K562 (cell line): ENCODE results near the gene FADS6. TPM values are rescaled to one million over a fixed set of nuclear protein-coding genes. Genes with fewer than 3 reads are reported as not detected.

Experiments
- ASH1L ChIP-seq: fragments of 450-650 bp; IDR thresholded peaks from 2 replicates; pipeline ENCODE4 v1.6.1; 2018; ENCODE audit warnings: borderline replicate concordance, mild to moderate bottlenecking, low read depth; ENCODE audit not compliant: partially characterized antibody
- CBX1 ChIP-seq: sonication (generic); IDR thresholded peaks from 2 replicates; pipeline ENCODE4 v1.6.1; 2016; ENCODE audit warnings: antibody characterized with exemption, low read depth, mild to moderate bottlenecking
- CBX2 ChIP-seq: fragments of 200-600 bp; sonication (generic); IDR thresholded peaks from one replicate; pipeline ENCODE4 v1.6.1; 2012; ENCODE audit warnings: mild to moderate bottlenecking, low read length, inconsistent platforms; ENCODE audit not compliant: insufficient read depth, poor library complexity, severe bottlenecking
- CBX5 ChIP-seq: IDR thresholded peaks from 2 replicates; pipeline ENCODE4 v1.6.1; 2014; ENCODE audit warnings: low read depth, borderline replicate concordance
- CEBPG ChIP-seq, 3 experiments: fragments of 200-800 bp in 1 of 3; sonication (Bioruptor generic) in 1 of 3; sonication (generic) in 1 of 3; formaldehyde crosslinking in 1 of 3; IDR thresholded peaks in 2 of 3; conservative IDR thresholded peaks in 1 of 3; 2 replicates each; pipeline versions ENCODE4 v1.6.1 to v1.8.0; 2016 to 2022; ENCODE audit warnings: missing compliant biosample characterization in 2 of 3, missing genetic modification characterization in 2 of 3, mild to moderate bottlenecking in 1 of 3, missing genetic modification reagents in 1 of 3
- ERF ChIP-seq: fragments of 450-650 bp; formaldehyde crosslinking; IDR thresholded peaks from 2 replicates; pipeline ENCODE4 v1.4.0; 2020; ENCODE audit warnings: mild to moderate bottlenecking, mixed read lengths
- FOXA1 ChIP-seq: fragments of 450-650 bp; IDR thresholded peaks from 2 replicates; pipeline ENCODE4 v1.6.1; 2016; ENCODE audit warnings: mild to moderate bottlenecking, borderline replicate concordance
- FOXO4 ChIP-seq: fragments of 450-650 bp; formaldehyde crosslinking; IDR thresholded peaks from 2 replicates; pipeline ENCODE4 v1.4.0; 2020; ENCODE audit warnings: mild to moderate bottlenecking, moderate library complexity
- MCM2 ChIP-seq: fragments of 450-650 bp; IDR thresholded peaks from 2 replicates; pipeline ENCODE4 v1.6.1; 2017; ENCODE audit warnings: low read depth, mild to moderate bottlenecking
- MCM3 ChIP-seq: fragments of 450-650 bp; IDR thresholded peaks from 2 replicates; pipeline ENCODE4 v1.6.1; 2016
- NEUROD1 ChIP-seq: fragments of 150-350 bp; IDR thresholded peaks from 2 replicates; pipeline ENCODE4 v1.6.1; 2014; ENCODE audit warnings: borderline replicate concordance, low read length, low read depth; ENCODE audit not compliant: partially characterized antibody
- NONO ChIP-seq, 2 experiments: fragments of 200-400 bp in 1 of 2; fragments of 450-650 bp in 1 of 2; formaldehyde crosslinking in 1 of 2; IDR thresholded peaks; 2 replicates each; pipeline ENCODE4 v1.6.1; 2017; ENCODE audit warnings: low read depth in 2 of 2, mild to moderate bottlenecking in 2 of 2, moderate library complexity in 2 of 2, low read length in 1 of 2
- PYGO2 ChIP-seq: fragments of 450-650 bp; IDR thresholded peaks from 2 replicates; pipeline ENCODE4 v1.6.1; 2016; ENCODE audit warnings: mild to moderate bottlenecking, missing genetic modification characterization, moderate library complexity, missing compliant biosample characterization
- RB1 ChIP-seq: fragments of 450-650 bp; IDR thresholded peaks from 2 replicates; pipeline ENCODE4 v1.6.1; 2017; ENCODE audit warnings: low read depth, mild to moderate bottlenecking
- SP1 ChIP-seq: sonication (generic); formaldehyde crosslinking; IDR thresholded peaks from 2 replicates; pipeline ENCODE4 v1.8.1; 2022; ENCODE audit warnings: mild to moderate bottlenecking, missing genetic modification reagents
- WHSC1 ChIP-seq: IDR thresholded peaks from one replicate; pipeline ENCODE4 v1.6.1; 2012; ENCODE audit warnings: low read length, control low read depth, inconsistent platforms
- XRCC3 ChIP-seq: fragments of 450-650 bp; IDR thresholded peaks from 2 replicates; pipeline ENCODE4 v1.6.1; 2017; ENCODE audit warnings: mild to moderate bottlenecking, moderate library complexity
- ZBED1 ChIP-seq: IDR thresholded peaks from 2 replicates; pipeline ENCODE4 v1.6.1; 2014
- ZBTB17 ChIP-seq: fragments of 450-650 bp; formaldehyde crosslinking; IDR thresholded peaks from 2 replicates; pipeline ENCODE4 v1.4.0; 2020; ENCODE audit warnings: mild to moderate bottlenecking
- ZFX ChIP-seq: sonication (generic); formaldehyde crosslinking; IDR thresholded peaks from 2 replicates; pipeline ENCODE4 v1.8.0; 2022; ENCODE audit warnings: mild to moderate bottlenecking, missing genetic modification reagents, moderate library complexity
- ZNF124 ChIP-seq: sonication (generic); formaldehyde crosslinking; IDR thresholded peaks from 2 replicates; pipeline ENCODE4 v1.8.1; 2022; ENCODE audit warnings: missing genetic modification reagents
- ZNF24 ChIP-seq: fragments of 450-650 bp; IDR thresholded peaks from 2 replicates; pipeline ENCODE4 v1.6.1; 2016
- ZNF668 ChIP-seq: fragments of 250-450 bp; sonication (Bioruptor Pico); IDR thresholded peaks from 2 replicates; pipeline ENCODE4 v1.8.0; 2022; ENCODE audit warnings: mild to moderate bottlenecking, inconsistent platforms
- ZZZ3 ChIP-seq: fragments of 450-650 bp; IDR thresholded peaks from 2 replicates; pipeline ENCODE4 v1.6.1; 2016; ENCODE audit warnings: antibody characterized with exemption, mild to moderate bottlenecking, moderate library complexity
- polyA plus RNA-seq, 8 experiments: library from polyadenylated mRNA; depleted of rRNA in 4 of 8; stranded (reverse) in 5 of 8; unstranded in 3 of 8; fragments of >200 nt; fragmentation: Nextera tagmentation in 2 of 8; fragmentation: Illumina TruSeq in 1 of 8; extraction: Ambion mirVana in 2 of 8; extraction: Trizol in 1 of 8; gene quantifications; 2 replicates each; pipeline versions ENCODE4 v1.2.1 to v1.2.3, GENCODE V29; 2011 to 2014; ENCODE audit warnings: inconsistent platforms in 1 of 8, missing spikeins in 1 of 8
- total RNA-seq, 7 experiments: library from RNA; depleted of rRNA in 6 of 7; stranded (reverse); fragments of >200 nt in 6 of 7; fragmentation: Illumina TruSeq in 2 of 7; extraction: Trizol in 2 of 7; gene quantifications; 2 replicates each; pipeline versions ENCODE4 v1.2.1 to v1.2.3, GENCODE V29; 2011 to 2021; ENCODE audit warnings: low replicate concordance in 1 of 7

FADS6 gene
- total and polyA plus RNA-seq, 9 of the 15 experiments (the other 6 are each of a cell fraction or from before 2014, with no cell fraction given), result 0.18 to 0.22 TPM; not detected in 7

GRCh38 chr17:74875977-74876593, 17.3 kb downstream of the FADS6 start (continued):
- TF ChIP-seq CBX5, result no peak
- no peak for TF ChIP-seq FOXO4
- no peak for TF ChIP-seq CBX2
- no peak for TF ChIP-seq MCM2
- peak; percentile 90 for TF ChIP-seq ZFX
- peak; percentile 80; the same call in 1 of the 2 replicates for TF ChIP-seq ZNF668 (CRISPR knock-in tag)
- peak; percentile 56 for TF ChIP-seq ZBTB17 (CRISPR knock-in tag)
- TF ChIP-seq CBX1, result no peak
- no peak for TF ChIP-seq ASH1L
- TF ChIP-seq XRCC3, result no peak
- no peak for TF ChIP-seq RB1
- no peak for TF ChIP-seq NEUROD1
- no peak for TF ChIP-seq SP1 (CRISPR knock-in tag)
- TF ChIP-seq PYGO2 (tag), result peak; percentile 49; the same call in 1 of the 2 replicates
- TF ChIP-seq NONO (IDR thresholded peaks at IDR 0.05; ENCODE audit: low read depth in 2 of 2, low read length in 1 of 2), result no peak
- TF ChIP-seq MCM3, result no peak
- no peak for TF ChIP-seq ZZZ3
- no peak for TF ChIP-seq ZNF124
- TF ChIP-seq ZNF24, result peak; percentile 69
- TF ChIP-seq ERF (CRISPR knock-in tag), result no peak; the same call in 1 of the 2 replicates
- TF ChIP-seq WHSC1, result no peak
- no peak for TF ChIP-seq FOXA1
- 0 out of 2 replicates have a peak, but pooled peaks have one; percentile 13 for TF ChIP-seq CEBPG (CRISPR knock-in tag; IDR thresholded peaks at IDR 0.05)
- TF ChIP-seq CEBPG (tag; conservative IDR thresholded peaks at IDR 0.05 in 1 of 2, IDR thresholded peaks at IDR 0.05 in 1 of 2), result no peak
- no peak for TF ChIP-seq ZBED1
